Panc1 (cell line): Measurements from ENCODE around the gene CYTH3. TPM values are rescaled to one million over a fixed set of nuclear protein-coding genes. Genes with fewer than 3 reads are reported as not detected.

Source experiments
- ATAC-seq: fragments of 200-7000 bp; cut with Tn5 transposase; 2 replicates; pipeline ENCODE4 v1.9.1; 2020; ENCODE audit warnings: mild to moderate bottlenecking, moderate library complexity
- BruUV-seq: library from RNA; stranded (reverse); fragments of 400-500 nt; replicated peaks from 2 replicates; lab custom pipeline; 2021; lab: Mats Ljungman, UMichigan
- CTCF ChIA-PET: fragments of 300-600 bp; sonication (Branson Sonifier 250); formaldehyde crosslinking; loops from one replicate; lab custom pipeline; 2022; ENCODE audit warnings: antibody characterized with exemption; lab: Charles Lee
- POLR2A ChIA-PET: fragments of 300-600 bp; sonication (Branson Sonifier 250); formaldehyde crosslinking; loops from one replicate; lab custom pipeline; 2022; ENCODE audit warnings: antibody characterized with exemption; lab: Charles Lee
- DNase-seq: peaks from one replicate; pipeline ENCODE4 v3.0.0-alpha.2; 2010; ENCODE audit warnings: low read depth, low spot score
- H3K27ac ChIP-seq: 2 replicates; pipeline ENCODE4 v1.5.1; 2011; ENCODE audit warnings: mild to moderate bottlenecking, low read length, inconsistent platforms
- H3K27me3 ChIP-seq: fragments of 200-500 bp; sonication (Bioruptor generic); 2 replicates; pipeline ENCODE4 v1.6.0; 2014; ENCODE audit warnings: low read length, inconsistent platforms; ENCODE audit not compliant: control insufficient read depth, insufficient read depth
- H3K36me3 ChIP-seq: fragments of 200-500 bp; sonication (Bioruptor generic); 2 replicates; pipeline ENCODE4 v1.5.1; 2014; ENCODE audit warnings: inconsistent platforms, mild to moderate bottlenecking, low read length, moderate library complexity; ENCODE audit not compliant: control insufficient read depth, insufficient read depth
- H3K4me1 ChIP-seq: 2 replicates; pipeline ENCODE4 v1.5.1; 2011; ENCODE audit warnings: inconsistent platforms, mild to moderate bottlenecking, low read length, moderate library complexity; ENCODE audit not compliant: control insufficient read depth, insufficient read depth
- H3K4me3 ChIP-seq, 2 experiments: 2 replicates each; pipeline ENCODE4 v1.5.1; 2011 to 2012; ENCODE audit warnings: low read depth in 2 of 2, low read length in 2 of 2, mild to moderate bottlenecking in 2 of 2, inconsistent platforms in 1 of 2, moderate library complexity in 1 of 2
- H3K9me3 ChIP-seq: fragments of 200-500 bp; sonication (Bioruptor generic); 2 replicates; pipeline ENCODE4 v1.5.1; 2014; ENCODE audit warnings: low read depth, mild to moderate bottlenecking, inconsistent platforms, low read length, moderate library complexity; ENCODE audit not compliant: control insufficient read depth, insufficient read depth
- CTCF ChIP-seq: fragments of 450-650 bp; IDR thresholded peaks from 2 replicates; pipeline ENCODE4 v1.5.1; 2017; ENCODE audit warnings: mild to moderate bottlenecking
- POLR2AphosphoS5 ChIP-seq: IDR thresholded peaks from 2 replicates; pipeline ENCODE4 v1.6.1; 2012; ENCODE audit warnings: mild to moderate bottlenecking, low read depth, low read length, moderate library complexity
- REST ChIP-seq, 2 experiments: IDR thresholded peaks; 2 replicates each; pipeline ENCODE4 v1.6.1; 2011 to 2012; ENCODE audit warnings: low read depth in 2 of 2, control low read depth in 1 of 2, low read length in 1 of 2, mild to moderate bottlenecking in 1 of 2, moderate library complexity in 1 of 2; ENCODE audit not compliant: insufficient read depth in 1 of 2
- SIN3A ChIP-seq: IDR thresholded peaks from 2 replicates; pipeline ENCODE4 v1.6.1; 2012; ENCODE audit warnings: low read depth, mild to moderate bottlenecking, low read length, moderate library complexity, borderline replicate concordance; ENCODE audit not compliant: insufficient read depth
- TCF7L2 ChIP-seq: IDR thresholded peaks from 2 replicates; pipeline ENCODE4 v1.6.1; 2011; ENCODE audit warnings: mild to moderate bottlenecking, low read depth, low read length, inconsistent platforms
- in situ Hi-C: cut with HindIII; loops from 2 replicates; pipeline ENCODE4 v1.10.0; 2016; ENCODE audit warnings: low sequenced_read_pairs, low pct_unique_long_range_greater_than_20kb
- intact Hi-C: fragments of 100-400 bp; cut with micrococcal nuclease; formaldehyde crosslinking; loops from one replicate; pipeline ENCODE4 v1.10.0; 2022; ENCODE audit not compliant: unreplicated experiment
- total RNA-seq: library from RNA; stranded (reverse); gene quantifications from one replicate; pipeline ENCODE4 v1.2.1, GENCODE V29; 2021; ENCODE audit not compliant: unreplicated experiment

CYTH3 gene
- total RNA-seq, 1 experiment from 2014 or later = 35.5 TPM

- DNase-seq = no peak
- Histone ChIP-seq H3K4me3 (no peak overlapping the region), H3K9me3 (no peaks in the 10 kb centered on the region), H3K27me3 (no peaks in the 10 kb centered on the region), H3K4me1 (peaks cover 9% of the 10 kb centered on the region), H3K27ac (no peak overlapping the region), H3K36me3 (no peaks in the 10 kb centered on the region)
- no peak for ATAC-seq
- ChIA-PET CTCF (no interaction called here), POLR2A (no interaction called here)
- no TSS peak for BruUV-seq
- in situ Hi-C loops (no loop called here), intact Hi-C loops (no loop called here)
- no peak for TF ChIP-seq SIN3A
- no peak for TF ChIP-seq REST (IDR thresholded peaks at IDR 0.05; ENCODE audit: insufficient read depth in 1 of 2, low read depth in 2 of 2, low read length in 1 of 2)
- no peak for TF ChIP-seq POLR2AphosphoS5
- TF ChIP-seq TCF7L2 = no peak
- no peak for TF ChIP-seq CTCF
Measured at GRCh38 chr7:6252341-6252746, 20.1 kb downstream of the CYTH3 start.

- no peak for DNase-seq
- ChIA-PET CTCF (no interaction called here), POLR2A (no interaction called here)
- Histone ChIP-seq H3K4me3 (no peak overlapping the region), H3K27ac (no peak overlapping the region), H3K36me3 (no peaks in the 10 kb centered on the region), H3K9me3 (no peaks in the 10 kb centered on the region), H3K4me1 (peaks cover 14% of the 10 kb centered on the region), H3K27me3 (no peaks in the 10 kb centered on the region)
- in situ Hi-C loops = no loop called here
- intact Hi-C loops = no loop called here
- no peak for TF ChIP-seq CTCF
- TF ChIP-seq SIN3A = no peak
- no peak for TF ChIP-seq TCF7L2
- TF ChIP-seq POLR2AphosphoS5 = no peak
- TF ChIP-seq REST (IDR thresholded peaks at IDR 0.05; ENCODE audit: insufficient read depth in 1 of 2, low read depth in 2 of 2, low read length in 1 of 2) = no peak
- no TSS peak for BruUV-seq
- no peak for ATAC-seq
Measured at GRCh38 chr7:6251653-6252052, 20.8 kb downstream of the CYTH3 start.
